IMR-90 (cell line): ENCODE measurements around the gene RAD23B. TPM values are rescaled to one million over a fixed set of nuclear protein-coding genes. Genes with fewer than 3 reads are reported as not detected.

Source experiments
- ATAC-seq: fragments of 200-7000 bp; cut with Tn5 transposase; 2 replicates; pipeline ENCODE4 v1.9.1; 2020; ENCODE audit warnings: low read depth, mild to moderate bottlenecking, moderate library complexity
- BruUV-seq: library from RNA; stranded (reverse); fragments of 400-500 nt; replicated peaks from 2 replicates; lab custom pipeline; 2021; lab: Mats Ljungman, UMichigan
- CTCF ChIA-PET: fragments of 300-600 bp; formaldehyde crosslinking; extraction: SDS; loops from one replicate; lab custom pipeline; 2021; ENCODE audit warnings: antibody characterized with exemption; lab: Yijun Ruan, JAX
- POLR2A ChIA-PET: fragments of 300-600 bp; sonication (Branson Sonifier 250); formaldehyde crosslinking; loops from one replicate; lab custom pipeline; 2022; ENCODE audit warnings: antibody characterized with exemption; ENCODE audit not compliant: unreplicated experiment; lab: Charles Lee
- DNase-seq: peaks from one replicate; pipeline ENCODE4 v3.0.0; 2013
- H2AFZ ChIP-seq: replicated peaks from 2 replicates; pipeline ENCODE3; 2013; ENCODE audit warnings: low read length, mild to moderate bottlenecking; ENCODE audit not compliant: poor library complexity
- H2AK5ac ChIP-seq: 2 replicates; pipeline ENCODE4 v1.6.1; 2013; ENCODE audit warnings: low read depth, low read length, inconsistent platforms
- H2AK9ac ChIP-seq: replicated peaks from 2 replicates; pipeline ENCODE3; 2013; ENCODE audit warnings: mild to moderate bottlenecking, low read depth, low read length, moderate library complexity; ENCODE audit not compliant: poor library complexity
- H2BK120ac ChIP-seq: 2 replicates; pipeline ENCODE4 v1.6.1; 2013; ENCODE audit warnings: low read depth, low read length, inconsistent platforms
- H2BK15ac ChIP-seq: 3 replicates; pipeline ENCODE4 v1.6.1; 2013; ENCODE audit warnings: low read depth, low read length, inconsistent platforms
- H2BK20ac ChIP-seq: 2 replicates; pipeline ENCODE4 v1.6.1; 2013; ENCODE audit warnings: low read depth, mild to moderate bottlenecking, inconsistent platforms, low read length, moderate library complexity
- H2BK5ac ChIP-seq: 2 replicates; pipeline ENCODE4 v1.6.1; 2013; ENCODE audit warnings: mild to moderate bottlenecking, low read depth, low read length, inconsistent platforms; ENCODE audit not compliant: poor library complexity, severe bottlenecking
- H3K14ac ChIP-seq: replicated peaks from 2 replicates; pipeline ENCODE4 v1.6.1; 2013; ENCODE audit warnings: low read depth, low read length, inconsistent platforms
- H3K18ac ChIP-seq: 2 replicates; pipeline ENCODE4 v1.6.1; 2013; ENCODE audit warnings: low read depth, low read length, control low read depth
- H3K23ac ChIP-seq: 2 replicates; pipeline ENCODE4 v1.6.1; 2013; ENCODE audit warnings: low read depth, low read length, inconsistent platforms
- H3K27ac ChIP-seq: 2 replicates; pipeline ENCODE4 v1.5.1; 2013; ENCODE audit warnings: mild to moderate bottlenecking, control low read depth, low read length; ENCODE audit not compliant: insufficient read depth
- H3K27me3 ChIP-seq: 2 replicates; pipeline ENCODE4 v1.6.1; 2013; ENCODE audit warnings: low read length; ENCODE audit not compliant: control insufficient read depth, insufficient read depth
- H3K36me3 ChIP-seq: 2 replicates; pipeline ENCODE4 v1.6.1; 2013; ENCODE audit warnings: low read length, mixed read lengths; ENCODE audit not compliant: control insufficient read depth, insufficient read depth
- H3K4ac ChIP-seq: 2 replicates; pipeline ENCODE4 v1.6.1; 2013; ENCODE audit warnings: low read depth, low read length, inconsistent platforms
- H3K4me1 ChIP-seq: 2 replicates; pipeline ENCODE4 v1.6.1; 2013; ENCODE audit warnings: low read length, mixed read lengths; ENCODE audit not compliant: control insufficient read depth, insufficient read depth
- H3K4me2 ChIP-seq: 2 replicates; pipeline ENCODE4 v1.6.1; 2013; ENCODE audit warnings: low read depth, mild to moderate bottlenecking, control low read depth, low read length, moderate library complexity
- H3K4me3 ChIP-seq: 2 replicates; pipeline ENCODE4 v1.5.1; 2013; ENCODE audit warnings: low read depth, mild to moderate bottlenecking, control low read depth, low read length, moderate library complexity; ENCODE audit not compliant: insufficient read depth
- H3K56ac ChIP-seq: 2 replicates; pipeline ENCODE4 v1.6.1; 2013; ENCODE audit warnings: low read length, inconsistent platforms; ENCODE audit not compliant: insufficient read depth; ENCODE audit errors: extremely low read depth
- H3K79me1 ChIP-seq, 2 experiments: 2 replicates each; pipeline ENCODE4 v1.6.1; 2013; ENCODE audit warnings: low read length in 2 of 2, inconsistent platforms in 1 of 2, low read depth in 1 of 2
- H3K9ac ChIP-seq: 2 replicates; pipeline ENCODE4 v1.6.1; 2013; ENCODE audit warnings: low read depth, low read length, control low read depth
- H3K9me1 ChIP-seq: 2 replicates; pipeline ENCODE4 v1.6.1; 2013; ENCODE audit warnings: low read length, inconsistent platforms; ENCODE audit not compliant: insufficient read depth
- H3K9me3 ChIP-seq: 2 replicates; pipeline ENCODE4 v1.6.1; 2013; ENCODE audit warnings: low read length; ENCODE audit not compliant: control insufficient read depth, insufficient read depth
- H4K20me1 ChIP-seq: 2 replicates; pipeline ENCODE4 v1.6.1; 2013; ENCODE audit warnings: low read length, inconsistent platforms; ENCODE audit not compliant: insufficient read depth
- H4K5ac ChIP-seq: 2 replicates; pipeline ENCODE4 v1.6.1; 2013; ENCODE audit warnings: mild to moderate bottlenecking, low read depth, low read length, control low read depth
- H4K8ac ChIP-seq, 2 experiments: 2 replicates each; pipeline ENCODE4 v1.6.1; 2013; ENCODE audit warnings: low read depth in 2 of 2, low read length in 2 of 2, control low read depth in 1 of 2, inconsistent platforms in 1 of 2
- H4K91ac ChIP-seq: 2 replicates; pipeline ENCODE4 v1.6.1; 2013; ENCODE audit warnings: low read depth, low read length, inconsistent platforms; ENCODE audit not compliant: insufficient read depth
- CEBPB ChIP-seq: IDR thresholded peaks from 2 replicates; pipeline ENCODE4 v1.6.1; 2012; ENCODE audit warnings: low read depth, low read length, improper control_type of control experiment
- FOS ChIP-seq: fragments of 150-350 bp; IDR thresholded peaks from 2 replicates; pipeline ENCODE4 v1.6.1; 2016; ENCODE audit warnings: low read depth, low read length
- RFX5 ChIP-seq: IDR thresholded peaks from 2 replicates; pipeline ENCODE4 v1.8.0; 2012; ENCODE audit warnings: low read depth, mild to moderate bottlenecking, low read length, moderate library complexity
- WGBS, 2 experiments: methylation state at CpG; one replicate each; pipeline versions ENCODE4 v1.1.5 to v1.1.7; 2013; ENCODE audit warnings: missing lambda C conversion rate in 2 of 2; ENCODE audit not compliant: insufficient read length in 1 of 2; ENCODE audit errors: extremely low coverage in 2 of 2; 5-methylcytosine and 5-hydroxymethylcytosine counted together
- dilution Hi-C: fragments of 300-500 bp; cut with HindIII; formaldehyde crosslinking; loops from one replicate; pipeline ENCODE4 v1.14.3; 2018; ENCODE audit warnings: low sequenced_read_pairs; ENCODE audit not compliant: unreplicated experiment
- in situ Hi-C: fragments of 300-500 bp; cut with MboI; formaldehyde crosslinking; loops from 3 replicates; pipeline ENCODE4 v1.14.3; 2019; ENCODE audit warnings: low sequenced_read_pairs, inconsistent platforms, mixed read lengths
- intact Hi-C: fragments of 100-400 bp; cut with micrococcal nuclease; formaldehyde crosslinking; loops from 2 replicates; pipeline ENCODE4 v1.10.0; 2022
- polyA plus RNA-seq, 3 experiments: library from polyadenylated mRNA; depleted of rRNA; stranded (reverse); fragments of >200 nt; gene quantifications; 2 replicates each; pipeline ENCODE4 v1.2.3, GENCODE V29; 2012; ENCODE audit warnings: low replicate concordance in 1 of 3
- total RNA-seq: library from RNA; depleted of rRNA; stranded (reverse); fragments of >200 nt; gene quantifications from 2 replicates; pipeline ENCODE4 v1.2.3, GENCODE V29; 2012

RAD23B gene
- total and polyA plus RNA-seq, 2 of the 4 experiments (the other 2 are of a cell fraction) = 126 to 148 TPM

- TF ChIP-seq RFX5 (no peak), CEBPB (no peak)
Measured at GRCh38 chr9:107246259-107247254, 36.5 kb upstream of the RAD23B start (continued).

GRCh38 chr9:107248714-107249113, 34.4 kb upstream of the RAD23B start:
- Histone ChIP-seq H3K23ac (peak overlapping the region; percentile 44; the same call in 1 of the 2 replicates), H2AFZ (no peak overlapping the region), H3K79me1 (peaks cover 0 to 5% of the 10 kb centered on the region in 2 experiments; a peak in 3 of 4 replicates), H3K9me3 (no peaks in the 10 kb centered on the region), H4K8ac (peak overlapping the region; percentile 51 to 71; a peak in 3 of 4 replicates), H2AK9ac (no peak overlapping the region), H3K4me1 (peaks cover 26% of the 10 kb centered on the region), H4K20me1 (no peaks in the 10 kb centered on the region), H2AK5ac (peak overlapping the region; percentile 79; the same call in 1 of the 2 replicates), H4K5ac (peak overlapping the region; percentile 89), H3K18ac (peak overlapping the region; percentile 82), H3K4me3 (no peak overlapping the region), H3K9ac (peak overlapping the region; percentile 39; the same call in 1 of the 2 replicates), H2BK20ac (peak overlapping the region; percentile 88), H3K27me3 (no peaks in the 10 kb centered on the region), H3K36me3 (no peaks in the 10 kb centered on the region), H4K91ac (peak overlapping the region; percentile 85), H3K4me2 (peak overlapping the region; percentile 43), H3K4ac (peak overlapping the region; percentile 78), H3K14ac (peak overlapping the region; percentile 70; the same call in 1 of the 2 replicates), H2BK5ac (peak overlapping the region; percentile 91), H2BK120ac (peak overlapping the region; percentile 82), H3K9me1 (peaks cover 13% of the 10 kb centered on the region), H3K56ac (no peak overlapping the region), H2BK15ac (peak overlapping the region; percentile 88), H3K27ac (peak overlapping the region; percentile 80)
- dilution Hi-C loops (no loop called here), intact Hi-C loops (no loop called here), in situ Hi-C loops (no loop called here)
- BruUV-seq = no TSS peak
- ChIA-PET POLR2A (interaction anchor here (1.1 kb wide), 1 partner anchor 35 kb away, joined by 4 read pairs; the partner anchor contains the start of gene RAD23B), CTCF (interaction anchor here (0.5 to 0.8 kb wide), 2 partner anchors 12 to 807 kb away, joined by 3 to 4 read pairs; no protein-coding TSS in a partner anchor)
- ATAC-seq = no peak
- TF ChIP-seq FOS = no peak
- WGBS, 2 experiments = 90% methylated on average over 3 of the region's 5 CpGs; no CpG with 5 or more reads in 1 of the 2 experiments
- no peak for DNase-seq
